GM18909 (cell line): Measurements from ENCODE around the gene MYO9A.
A peak's percentile ranks its signal among the peaks of the same experiment; 100 is the strongest.
"Not testable (repeated sequence)": the region's sequence is repeated elsewhere in the genome, so short reads cannot be mapped to it uniquely, and the experiment has no call there.

Source experiments
- ATAC-seq: cut with Tn5 transposase; IDR thresholded peaks from one replicate; pipeline ENCODE4 v1.9.1; 2021; ENCODE audit warnings: mild to moderate bottlenecking; ENCODE audit not compliant: unreplicated experiment, poor library complexity

Gene MYO9A

DNA sequence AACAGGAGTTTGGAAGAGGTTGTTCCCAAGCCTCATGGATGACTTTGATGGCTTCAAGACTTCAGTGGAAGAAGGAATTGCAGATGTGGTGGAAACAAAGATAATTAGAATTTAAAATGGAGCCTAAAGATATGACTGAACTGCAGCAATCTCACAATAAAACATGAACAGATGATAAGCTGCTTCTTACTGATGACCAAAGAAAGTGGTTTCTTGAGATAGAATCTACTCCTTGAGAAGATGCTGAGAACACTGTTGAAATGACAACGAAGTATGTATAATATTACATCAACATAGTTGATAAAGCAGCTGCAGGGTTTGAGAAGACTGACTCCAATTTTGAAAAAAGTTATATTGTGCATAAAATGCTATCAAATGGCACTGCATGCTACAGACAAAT, 21.2 kb downstream of the MYO9A start:
- ATAC-seq: no peak

DNA sequence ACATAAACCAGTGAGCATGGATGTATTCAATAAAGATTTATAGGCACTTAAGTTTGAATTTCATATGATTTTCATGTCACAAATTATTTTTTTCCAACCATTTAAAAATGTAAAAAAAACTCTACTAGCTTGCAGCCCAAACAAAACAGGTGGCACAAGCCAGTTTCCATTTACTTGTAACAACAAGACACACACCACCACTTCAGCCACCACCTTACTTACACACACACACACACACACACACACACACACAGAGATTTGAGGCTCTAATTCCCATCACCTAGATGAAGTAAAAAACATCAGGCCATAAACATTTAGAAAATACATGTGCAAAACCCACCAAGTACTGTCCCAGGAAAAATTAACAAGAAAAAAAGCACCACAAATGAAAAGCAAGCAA, 25.3 kb downstream of the MYO9A start:
- ATAC-seq: no peak

DNA sequence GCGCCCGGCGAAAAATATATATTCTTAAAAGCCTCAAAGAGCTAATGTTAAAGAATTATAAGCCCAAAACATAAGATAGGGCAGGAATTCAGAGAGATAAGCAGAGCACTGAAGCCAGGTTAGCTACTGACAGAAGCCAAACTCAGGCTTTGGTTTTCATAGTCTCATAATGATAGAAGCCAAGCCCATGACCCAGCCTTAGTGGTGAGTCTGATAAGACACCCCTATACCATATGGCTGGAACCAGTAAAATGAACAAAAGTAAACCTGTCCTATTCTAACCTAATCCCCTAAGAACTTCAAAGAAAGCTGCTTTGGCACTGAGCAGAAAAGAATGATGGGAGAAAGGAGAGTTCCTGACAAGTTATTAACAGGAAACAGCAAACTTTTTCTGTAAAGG, 25.9 kb downstream of the MYO9A start:
- no peak for ATAC-seq

DNA sequence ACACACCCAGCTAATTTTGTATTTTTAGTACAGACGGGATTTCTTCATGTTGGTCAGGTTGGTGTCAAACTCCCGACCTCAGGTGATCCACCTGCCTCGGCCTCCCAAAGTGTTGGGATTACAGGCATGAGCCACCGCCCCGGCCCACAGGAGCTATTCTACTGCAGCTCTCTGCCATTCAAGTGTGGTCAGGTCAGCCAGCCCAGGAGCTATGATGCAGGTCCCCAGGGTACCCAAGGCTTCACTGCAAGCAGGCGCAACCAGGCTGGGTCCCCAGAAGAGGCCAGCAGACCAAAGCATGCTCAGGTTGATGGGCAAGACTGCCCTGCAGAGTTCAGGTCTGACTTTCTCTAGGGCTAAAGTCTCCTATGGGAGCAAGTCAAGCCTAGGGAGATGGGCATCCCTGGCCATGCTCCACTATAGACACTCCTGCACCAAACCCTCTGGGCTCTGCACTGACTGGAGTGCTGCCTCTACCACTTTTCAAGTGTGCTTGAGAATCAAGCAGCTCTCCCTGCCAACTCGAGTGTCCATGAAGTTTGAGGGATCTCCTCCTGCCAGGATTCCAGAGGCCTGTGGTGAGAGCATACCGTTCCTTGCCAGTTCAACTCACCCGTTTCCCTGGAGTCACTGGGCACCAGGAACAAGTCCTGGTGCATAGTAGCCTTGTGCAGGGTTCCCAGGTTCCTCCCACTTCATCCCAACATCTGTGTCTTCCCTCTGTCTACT, 30.9 kb downstream of the MYO9A start:
- no peak for ATAC-seq

DNA sequence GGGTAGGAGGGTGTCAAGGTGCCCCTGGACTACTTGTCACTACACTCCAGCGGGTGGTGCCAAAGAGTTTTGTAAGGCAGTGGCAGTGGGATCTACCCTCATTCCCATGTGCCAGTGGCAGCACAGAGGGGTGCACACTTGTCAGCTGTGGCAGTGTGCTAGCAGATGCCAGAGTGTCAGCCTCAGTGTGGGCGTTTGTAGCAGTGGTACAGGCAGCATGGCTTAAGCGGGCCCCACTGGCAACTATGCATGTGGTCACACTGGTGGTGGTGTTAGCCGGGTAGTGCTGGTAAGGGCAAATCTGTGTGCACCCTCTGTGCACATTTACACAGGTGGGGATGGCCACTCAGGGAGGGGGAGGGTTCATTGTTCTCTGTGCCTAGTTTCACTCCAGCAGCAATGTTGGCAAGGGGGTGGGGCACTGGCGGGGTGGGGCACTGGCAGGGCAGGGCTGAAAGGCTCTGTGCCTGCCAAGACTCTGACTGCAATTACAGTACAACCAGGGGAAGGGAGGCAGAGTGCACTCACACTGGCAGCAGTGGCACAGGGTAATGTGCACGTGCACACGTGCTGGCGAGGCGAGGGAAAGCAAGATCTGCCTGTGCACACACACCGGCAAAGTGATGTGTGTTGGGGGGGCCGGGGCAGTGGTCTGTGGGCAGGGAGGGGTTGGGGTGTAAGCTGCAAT, 31.8 kb downstream of the MYO9A start:
- no peak for ATAC-seq

DNA sequence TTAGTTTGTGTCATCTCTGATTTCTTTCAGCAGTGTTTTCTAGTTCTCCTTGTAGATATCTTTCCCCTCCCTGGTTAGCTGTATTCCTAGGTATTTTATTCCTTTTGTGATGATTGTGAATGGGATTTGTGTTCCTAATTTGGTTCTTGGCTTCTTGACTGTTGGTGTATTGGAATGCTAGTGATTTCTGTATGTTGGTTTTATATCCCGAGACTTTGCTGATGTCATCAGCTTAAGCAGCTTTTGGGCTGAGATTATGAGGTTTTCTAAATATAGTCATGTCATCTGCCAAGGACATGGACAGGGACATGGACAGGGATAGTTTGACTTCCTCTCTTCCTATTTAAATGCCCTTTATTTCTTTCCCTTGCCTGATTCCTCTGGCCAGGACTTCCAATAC, 35.8 kb downstream of the MYO9A start:
- ATAC-seq: no peak

DNA sequence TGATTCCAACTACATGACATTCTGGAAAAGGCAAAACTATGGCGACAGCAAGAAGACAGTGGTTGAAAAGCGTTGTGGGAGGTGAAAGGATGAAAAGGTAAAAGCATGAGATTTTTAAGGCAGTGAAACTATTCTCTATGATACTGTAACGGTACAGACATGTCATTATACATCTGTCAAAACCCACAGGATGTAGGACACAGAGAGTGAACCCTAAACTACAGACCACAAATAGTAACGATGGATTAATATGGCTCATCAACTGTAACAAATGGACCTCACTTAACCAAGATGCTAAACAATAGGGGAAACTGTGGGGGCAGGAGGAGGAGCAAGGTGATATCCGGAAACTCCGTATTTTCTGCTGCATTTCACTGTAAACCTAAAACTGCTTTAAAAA, 39.1 kb downstream of the MYO9A start:
- peak; percentile 80 for ATAC-seq

DNA sequence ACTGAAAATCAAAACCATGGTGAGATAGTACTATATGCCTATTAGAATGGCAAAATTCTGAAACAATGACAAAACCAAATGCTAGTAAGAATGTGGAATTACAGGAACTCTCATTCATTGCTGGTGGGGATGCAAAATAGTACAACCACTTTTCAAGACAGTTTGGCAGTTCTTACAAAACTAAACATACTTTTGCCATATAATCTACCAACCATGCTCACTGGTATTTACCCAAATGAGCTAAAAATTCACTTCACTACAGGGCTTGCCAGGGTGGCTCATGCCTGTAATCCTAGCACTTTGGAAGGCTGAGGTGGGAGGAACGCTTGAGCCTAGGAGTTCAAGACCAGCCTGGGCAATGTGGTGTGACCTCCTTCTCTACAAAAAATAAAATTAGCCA, 40.0 kb downstream of the MYO9A start:
- no peak for ATAC-seq

DNA sequence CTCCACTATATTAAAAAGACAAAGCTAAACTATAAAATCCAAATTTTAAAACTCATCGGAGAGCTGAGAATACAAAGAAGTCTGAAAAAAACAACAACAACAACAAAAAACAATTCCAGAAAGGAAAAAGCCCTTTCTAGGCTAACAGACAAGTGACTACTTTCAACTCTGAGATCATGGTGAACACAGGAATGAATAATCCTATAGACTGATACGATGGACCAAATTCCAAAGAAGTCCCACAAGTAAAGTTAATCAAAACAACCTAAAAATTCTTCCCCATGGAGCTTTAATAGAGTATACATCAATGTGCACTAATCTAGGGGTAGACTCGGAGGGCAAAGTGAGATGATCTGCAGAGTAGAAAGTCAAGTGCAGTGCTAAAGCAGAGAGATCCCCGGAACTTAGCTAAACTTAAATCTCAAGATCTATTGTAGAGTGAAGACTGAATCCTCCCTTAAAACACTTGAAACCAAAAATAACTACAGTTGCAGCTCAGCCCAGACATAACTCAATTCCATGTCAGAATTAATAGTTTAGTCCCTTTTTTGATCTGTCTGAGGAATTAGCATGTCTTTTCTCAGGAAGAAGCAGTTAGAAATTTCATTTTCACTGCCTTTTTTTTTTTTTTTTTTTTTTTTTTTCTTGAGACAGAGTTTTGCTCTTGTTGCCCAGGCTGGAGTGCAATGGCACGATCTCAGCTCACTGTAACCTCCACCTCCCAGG, 43.5 kb downstream of the MYO9A start:
- no peak for ATAC-seq

DNA sequence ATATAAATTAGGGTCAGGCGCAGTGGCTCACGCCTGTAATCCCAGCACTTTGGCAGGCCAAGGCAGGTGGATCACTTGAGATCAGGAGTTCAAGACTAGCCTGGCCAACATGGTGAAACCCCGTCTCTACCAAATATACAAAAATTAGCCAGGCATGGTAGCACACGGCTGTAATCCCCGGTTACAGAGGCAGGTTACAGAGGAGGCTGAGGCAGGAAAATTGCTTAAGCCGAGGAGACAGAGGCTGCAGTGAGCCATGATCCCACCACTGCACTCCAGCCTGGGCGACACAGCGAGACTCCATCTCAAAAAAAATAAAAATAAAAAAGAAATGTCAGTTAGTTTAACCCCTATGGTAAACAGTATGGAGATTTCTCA, 46.5 kb downstream of the MYO9A start:
- ATAC-seq: not testable (repeated sequence)

DNA sequence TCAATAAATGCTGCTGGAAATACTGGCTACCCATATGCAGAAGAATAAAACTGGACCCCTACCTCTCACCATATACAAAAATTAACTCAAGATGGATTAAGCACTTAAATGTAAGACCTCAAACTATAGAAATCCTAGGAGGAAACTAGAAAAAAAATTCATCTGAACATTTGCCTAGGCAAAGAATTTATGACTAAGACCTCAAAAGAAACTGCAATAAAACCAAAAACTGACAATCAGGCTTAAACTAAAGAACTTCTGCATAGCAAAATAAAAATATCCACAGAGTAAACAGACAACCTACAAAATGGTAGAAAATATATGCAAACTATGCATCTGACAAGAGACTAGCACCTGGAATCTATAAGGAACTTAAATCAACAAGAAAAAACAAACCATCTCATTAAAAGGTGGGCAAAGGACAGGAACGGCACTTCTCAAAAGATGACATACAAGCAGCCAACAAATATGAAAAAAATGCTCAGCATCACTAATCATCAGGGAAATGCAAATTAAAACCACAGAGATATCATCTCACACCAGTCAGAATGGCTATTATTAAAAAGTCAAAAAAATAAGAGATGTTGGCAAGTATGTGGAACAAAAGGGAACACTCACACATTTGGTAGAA, 47.0 kb downstream of the MYO9A start:
- ATAC-seq: no peak

DNA sequence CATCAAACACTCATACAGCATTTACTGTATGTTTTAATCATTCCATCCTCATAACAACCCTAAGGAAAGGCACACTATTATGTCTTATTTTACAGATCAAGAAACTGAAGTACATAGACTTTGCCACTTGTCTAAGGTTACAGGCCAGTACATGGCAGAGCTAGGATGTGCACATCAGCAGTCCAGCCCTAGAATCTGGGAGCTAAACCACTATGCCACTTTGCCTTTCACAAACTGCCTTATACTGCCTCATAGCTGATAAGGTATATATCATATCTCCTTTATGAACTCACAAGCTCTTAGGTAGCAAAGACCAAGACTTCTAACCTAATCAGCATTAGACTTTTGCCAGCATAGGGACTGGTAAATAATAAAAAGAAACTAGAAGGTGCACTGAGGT, 49.1 kb downstream of the MYO9A start:
- ATAC-seq: no peak

DNA sequence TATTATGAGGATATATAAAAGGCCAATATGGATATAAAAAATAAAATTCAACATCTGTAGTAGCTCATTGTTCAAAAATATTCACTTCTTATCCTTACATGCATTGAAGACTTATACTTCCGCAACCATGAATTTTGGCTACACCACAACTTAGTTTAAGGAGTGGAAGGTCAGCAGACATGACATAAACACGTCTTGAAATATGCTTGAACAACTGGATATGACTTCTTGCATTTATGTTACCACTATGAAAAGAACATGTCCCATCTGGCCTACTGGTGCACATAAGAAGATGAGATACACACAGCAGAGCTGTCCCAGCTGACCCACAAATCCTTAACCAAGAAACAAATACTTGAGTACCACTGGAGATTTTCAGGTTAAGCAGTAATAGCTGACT, 52.1 kb downstream of the MYO9A start:
- no peak for ATAC-seq

DNA sequence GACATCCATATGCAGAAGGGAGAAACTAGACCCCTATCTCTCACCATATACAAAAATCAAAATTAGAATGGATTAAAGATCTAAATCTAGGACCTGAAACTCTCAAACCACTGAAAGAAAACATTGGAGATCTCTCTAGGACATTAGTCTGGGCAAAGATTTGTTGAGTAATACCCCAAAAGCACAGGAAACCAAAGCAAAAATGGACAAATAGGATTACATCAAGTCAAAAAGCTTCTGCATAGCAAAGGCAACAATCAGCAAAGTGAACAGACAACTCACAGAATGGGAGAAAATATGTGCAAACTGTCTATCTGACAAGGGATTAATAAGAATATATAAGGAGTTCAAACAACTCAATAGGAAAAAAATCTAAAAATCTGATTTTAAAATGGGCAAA, 54.8 kb downstream of the MYO9A start:
- no peak for ATAC-seq

DNA sequence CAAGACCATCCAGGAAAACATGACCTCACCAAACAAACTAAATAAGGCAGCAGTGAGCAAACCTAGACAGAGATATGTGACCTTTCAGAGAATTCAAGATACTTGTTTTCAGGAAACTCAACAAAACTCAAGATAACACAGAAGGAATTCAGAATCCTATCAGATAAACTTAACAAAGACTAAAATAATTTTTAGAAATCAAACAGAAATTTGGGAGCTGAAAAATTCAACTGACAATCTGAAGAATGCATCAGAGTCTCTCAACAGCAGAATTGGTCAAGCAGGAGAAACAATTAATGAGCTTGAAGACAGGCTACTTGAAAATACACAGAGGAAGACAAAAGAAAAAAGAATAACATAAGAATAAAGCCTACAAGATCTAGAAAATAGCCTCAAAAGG, 55.6 kb downstream of the MYO9A start:
- ATAC-seq: no peak

DNA sequence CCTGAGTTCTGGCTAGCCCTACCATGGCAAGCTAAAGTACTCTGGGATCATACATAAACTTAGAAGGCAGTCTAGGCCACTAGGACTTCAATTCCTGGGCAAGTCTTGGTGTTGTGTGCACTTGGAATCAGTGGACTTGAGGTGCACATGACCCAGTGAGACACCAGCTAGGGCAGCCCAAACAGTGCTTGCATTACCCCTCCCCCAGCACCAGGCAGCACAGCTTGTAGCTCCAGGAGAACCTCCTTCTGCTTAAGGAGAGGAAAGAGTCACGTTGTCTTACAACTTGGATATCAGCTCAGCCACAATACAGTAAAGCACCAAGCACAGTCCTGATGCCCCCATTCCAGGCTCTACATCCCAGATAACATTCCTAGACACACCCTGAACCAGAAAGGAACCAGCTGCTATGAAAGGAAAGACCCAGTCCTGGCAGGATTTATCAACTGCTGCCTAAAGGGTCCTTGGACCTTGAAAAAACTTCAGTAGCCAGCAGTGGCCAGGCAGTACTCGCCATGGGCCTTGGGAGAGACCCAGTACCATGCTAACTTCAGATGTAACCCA, 57.2 kb downstream of the MYO9A start:
- ATAC-seq: no peak

DNA sequence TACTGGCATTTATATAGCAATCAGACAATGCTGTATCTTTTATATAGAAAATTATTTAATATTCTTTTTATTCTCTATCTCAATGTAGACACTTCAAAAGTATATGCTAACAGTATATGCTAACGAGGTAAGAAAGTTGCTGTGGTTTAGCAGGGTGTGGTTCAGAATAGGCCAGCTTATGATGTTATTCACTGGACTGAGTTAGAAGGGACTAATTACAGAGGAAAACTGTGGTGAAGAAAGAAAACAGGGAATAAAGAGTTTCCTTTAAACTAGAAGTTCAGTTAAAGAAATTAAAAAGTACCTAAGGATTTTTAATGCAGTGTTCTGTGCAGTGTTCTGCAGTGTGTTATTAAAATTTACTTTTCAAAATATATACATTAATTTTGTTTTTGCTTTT, 59.4 kb downstream of the MYO9A start:
- ATAC-seq: no peak

DNA sequence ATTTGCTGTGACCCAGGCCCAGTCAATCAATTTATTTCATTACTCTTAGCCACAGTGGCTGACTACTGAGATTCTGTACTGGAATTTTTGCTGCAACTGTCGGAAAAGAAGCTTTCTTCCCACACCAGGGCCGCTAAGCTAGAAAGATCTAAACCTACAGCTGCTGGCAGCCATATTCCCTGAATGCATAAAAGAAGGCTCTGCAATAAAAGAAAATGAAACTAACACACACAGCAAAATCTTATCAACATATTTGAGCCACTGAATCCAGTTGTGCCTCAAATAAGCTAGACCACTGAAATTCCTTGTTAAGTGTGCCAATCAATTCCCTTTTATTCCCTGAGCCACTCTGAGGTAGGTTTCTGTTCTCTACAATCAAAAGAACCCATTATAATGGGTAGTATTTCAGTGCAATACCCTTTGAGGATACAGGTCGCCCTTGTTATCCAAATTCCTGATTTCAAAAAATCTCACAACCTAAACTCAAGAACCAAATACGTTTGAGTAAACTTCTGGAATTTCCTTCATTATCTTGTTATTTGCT, 60.3 kb downstream of the MYO9A start:
- ATAC-seq: no peak

DNA sequence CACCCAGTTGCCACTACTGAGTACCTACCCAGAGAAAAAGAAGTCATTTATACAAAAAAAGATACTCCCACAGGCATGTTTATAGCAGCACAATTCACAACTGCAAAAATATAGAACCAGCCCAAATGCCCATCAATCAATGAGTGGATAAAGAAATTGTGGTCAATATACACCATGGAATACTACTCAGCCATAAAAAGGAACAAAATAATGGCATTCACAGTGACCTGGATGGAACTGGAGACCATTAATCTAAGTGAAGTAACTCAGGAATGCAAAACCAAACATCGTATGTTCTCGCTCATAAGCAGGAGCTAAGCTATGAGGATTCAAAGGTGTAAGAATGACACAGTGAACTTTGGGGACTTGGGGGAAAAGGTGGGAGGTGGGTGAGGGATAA, 61.7 kb downstream of the MYO9A start:
- ATAC-seq: not testable (repeated sequence)

DNA sequence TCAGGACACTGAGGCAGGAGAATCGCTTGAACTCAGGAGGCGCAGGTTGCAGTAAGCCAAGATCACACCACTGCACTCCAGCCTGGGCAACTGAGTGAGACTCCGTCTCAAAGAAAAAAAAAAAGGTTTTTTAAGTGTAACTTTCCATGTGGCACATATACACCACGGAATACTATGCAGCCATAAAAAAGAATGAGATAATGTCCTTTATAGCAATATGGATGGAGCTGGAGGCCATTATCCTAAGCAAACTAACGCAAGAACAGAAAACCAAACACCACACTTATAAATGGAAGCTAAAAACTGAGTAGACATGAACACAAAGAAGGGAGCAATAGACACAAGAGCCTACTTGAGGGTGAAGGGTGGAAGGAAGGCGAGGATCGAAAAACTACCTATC, 64.7 kb downstream of the MYO9A start:
- ATAC-seq: not testable (repeated sequence)

DNA sequence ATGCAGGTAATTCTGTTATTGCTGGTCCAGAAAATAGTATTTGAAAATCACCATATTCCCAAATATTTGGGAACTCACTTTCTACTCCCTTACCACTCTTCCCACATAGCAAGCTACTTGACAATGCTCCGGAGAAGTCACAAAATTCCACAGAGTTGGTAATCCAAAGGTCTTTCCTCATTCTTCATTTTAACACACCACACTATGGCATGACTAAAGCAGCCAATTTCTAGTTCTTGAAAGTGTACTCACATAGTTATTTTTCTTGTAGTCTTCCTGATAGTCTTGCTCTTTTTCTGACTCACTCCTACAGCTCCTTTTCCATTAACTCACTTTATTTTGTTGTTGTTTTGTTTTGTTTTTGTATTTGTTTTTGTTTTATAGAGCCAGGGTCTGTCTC, 67.2 kb downstream of the MYO9A start:
- ATAC-seq: no peak
